NCI-H524 (cell line): ENCODE data around the gene METTL23.
"Not testable (repeated sequence)": the region's sequence is repeated elsewhere in the genome, so short reads cannot be mapped to it uniquely, and the experiment has no call there.

Experiments used
- DNase-seq, 2 experiments: peaks; one replicate each; lab custom pipeline; 2025; lab: John Stamatoyannopoulos, UW

Gene METTL23

GRCh38 chr17:76695059-76695831, 31.4 kb upstream of the METTL23 start:
- no peak for DNase-seq

- no peak for DNase-seq
Measured at GRCh38 chr17:76696763-76697701, 29.6 kb upstream of the METTL23 start.

GRCh38 chr17:76697702-76698465, 28.8 kb upstream of the METTL23 start:
- peak in 1 of 2 experiments; percentile 42 for DNase-seq

- DNase-seq: not testable (repeated sequence)
Measured at GRCh38 chr17:76698466-76698977, 28.1 kb upstream of the METTL23 start.

GRCh38 chr17:76700270-76700616, 26.4 kb upstream of the METTL23 start:
- no peak for DNase-seq

GRCh38 chr17:76700617-76701470, 25.8 kb upstream of the METTL23 start:
- peak in 1 of 2 experiments; percentile 38 for DNase-seq

- no peak for DNase-seq
Measured at GRCh38 chr17:76701471-76701967, 25.1 kb upstream of the METTL23 start.

- DNase-seq: no peak
Measured at GRCh38 chr17:76702076-76702475, 24.6 kb upstream of the METTL23 start.

GRCh38 chr17:76702941-76703637, 23.6 kb upstream of the METTL23 start:
- DNase-seq: no peak

GRCh38 chr17:76704805-76705204, 21.8 kb upstream of the METTL23 start:
- no peak for DNase-seq

- DNase-seq: no peak
Measured at GRCh38 chr17:76706817-76707216, 19.8 kb upstream of the METTL23 start.

GRCh38 chr17:76707985-76708807, 18.4 kb upstream of the METTL23 start:
- DNase-seq: peak; percentile 97 to 98

- peak; percentile 71 to 87 for DNase-seq
Measured at GRCh38 chr17:76709077-76709950, 17.3 kb upstream of the METTL23 start.

GRCh38 chr17:76709951-76710862, 16.4 kb upstream of the METTL23 start:
- peak in 1 of 2 experiments; percentile 47 for DNase-seq

GRCh38 chr17:76710863-76711611, 15.6 kb upstream of the METTL23 start, which contains the start of gene MXRA7:
TSS of gene MXRA7 (minus strand) at chr17:76710965. CDS start at chr17:76710946, 19 bp downstream.
- DNase-seq: peak; percentile 93

GRCh38 chr17:76712321-76712720, 14.3 kb upstream of the METTL23 start:
- DNase-seq: not testable (repeated sequence)
